ENCODE data around the gene TBXAS1.

TBXAS1 gene

GRCh38 chr7:140005754-140006503 is 176.9 kb downstream of the TBXAS1 start:
- peaks cover 1% of the 10 kb centered on the region for H3K79me1 ChIP-seq (replicated peaks; ENCODE audit: low read length, poor library complexity, severe bottlenecking)
- no peak overlapping the region for H3K4me3 ChIP-seq (ENCODE audit: insufficient read depth in 1 of 2, low read depth in 1 of 2, low read length in 2 of 2)
- no peak overlapping the region for H2AK5ac ChIP-seq (ENCODE audit: low read length, severe bottlenecking)
- no peak overlapping the region for H4K91ac ChIP-seq (ENCODE audit: low read length)
- H2AFZ ChIP-seq (ENCODE audit: low read depth, low read length) = no peak overlapping the region
- no peak overlapping the region for H3K4me2 ChIP-seq (ENCODE audit: low read length, poor library complexity, severe bottlenecking)
- H3K23ac ChIP-seq (ENCODE audit: low read length in 2 of 2) = no peak overlapping the region
- no peak overlapping the region for H3K18ac ChIP-seq (ENCODE audit: low read depth in 1 of 2, low read length in 2 of 2)
- H3K4me1 ChIP-seq (ENCODE audit: control insufficient read depth, insufficient read depth, low read depth, low read length) = peaks cover 2% of the 10 kb centered on the region
- no peak overlapping the region for H2BK120ac ChIP-seq (ENCODE audit: low read depth, low read length)
- H3K27ac ChIP-seq (ENCODE audit: low read length, poor library complexity, severe bottlenecking) = no peak overlapping the region
- H3K14ac ChIP-seq (ENCODE audit: low read length in 2 of 2) = no peak overlapping the region
- peaks cover 4 to 13% of the 10 kb centered on the region in 2 experiments for H3K27me3 ChIP-seq (ENCODE audit: control insufficient read depth in 1 of 2, insufficient read depth in 1 of 2, low read length in 2 of 2)
- no peak overlapping the region for H3K9ac ChIP-seq (ENCODE audit: low read length)
- no peak overlapping the region for H2BK5ac ChIP-seq (ENCODE audit: low read depth, low read length, poor library complexity, severe bottlenecking)
- no peak overlapping the region for H4K8ac ChIP-seq (ENCODE audit: low read length)
- peak; percentile 51 for DNase-seq
- no peak overlapping the region for H2BK15ac ChIP-seq (ENCODE audit: low read depth, poor library complexity, severe bottlenecking)
- no peak overlapping the region for H2BK12ac ChIP-seq (ENCODE audit: low read length in 2 of 2)
- no peak overlapping the region for H3K4ac ChIP-seq (ENCODE audit: low read depth in 1 of 2, low read length in 2 of 2)
- no peaks in the 10 kb centered on the region for H3K36me3 ChIP-seq (ENCODE audit: control insufficient read depth in 1 of 2, insufficient read depth in 2 of 2, low read depth in 1 of 2, low read length in 2 of 2)
- WGBS = 64% methylated on average over 9 of the region's 13 CpGs
- no peaks in the 10 kb centered on the region for H3K9me3 ChIP-seq (ENCODE audit: control insufficient read depth, low read length)

DNA sequence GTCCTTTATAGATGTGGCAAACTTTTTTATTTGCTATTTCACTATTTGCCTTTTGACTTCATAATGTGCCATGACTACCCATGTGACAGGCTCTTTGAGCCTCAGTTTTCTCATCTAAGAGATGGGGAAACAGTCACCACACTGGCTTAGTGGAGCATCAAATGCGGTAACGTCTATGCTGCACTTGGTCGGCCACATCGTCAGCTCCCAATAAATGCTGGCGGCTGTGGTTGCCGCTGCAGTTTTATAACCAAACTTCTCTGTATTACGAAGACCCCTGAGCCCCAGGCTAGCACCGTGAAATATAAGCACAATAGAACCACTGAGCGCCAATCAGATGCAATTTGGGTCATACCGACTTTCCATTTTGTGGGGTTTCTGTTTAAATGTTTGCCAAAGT is 177.5 kb downstream of the TBXAS1 start:
- H3K4me1 ChIP-seq (ENCODE audit: control insufficient read depth, insufficient read depth, low read depth, low read length) = peaks cover 2% of the 10 kb centered on the region
- no peak overlapping the region for H3K23ac ChIP-seq (ENCODE audit: low read length in 2 of 2)
- no peak overlapping the region for H2BK15ac ChIP-seq (ENCODE audit: low read depth, poor library complexity, severe bottlenecking)
- no peak overlapping the region for H3K4me2 ChIP-seq (ENCODE audit: low read length, poor library complexity, severe bottlenecking)
- H4K91ac ChIP-seq (ENCODE audit: low read length) = no peak overlapping the region
- H2AK5ac ChIP-seq (ENCODE audit: low read length, severe bottlenecking) = no peak overlapping the region
- no peak overlapping the region for H2BK5ac ChIP-seq (ENCODE audit: low read depth, low read length, poor library complexity, severe bottlenecking)
- no peak overlapping the region for H3K27ac ChIP-seq (ENCODE audit: low read length, poor library complexity, severe bottlenecking)
- WGBS = 95% methylated on average over 10 of the region's 10 CpGs
- no peak overlapping the region for H3K4me3 ChIP-seq (ENCODE audit: insufficient read depth in 1 of 2, low read depth in 1 of 2, low read length in 2 of 2)
- no peak overlapping the region for H3K18ac ChIP-seq (ENCODE audit: low read depth in 1 of 2, low read length in 2 of 2)
- H3K9ac ChIP-seq (ENCODE audit: low read length) = no peak overlapping the region
- peaks cover 7 to 18% of the 10 kb centered on the region in 2 experiments for H3K27me3 ChIP-seq (ENCODE audit: control insufficient read depth in 1 of 2, insufficient read depth in 1 of 2, low read length in 2 of 2)
- no peak overlapping the region for H4K8ac ChIP-seq (ENCODE audit: low read length)
- peaks cover 1% of the 10 kb centered on the region for H3K79me1 ChIP-seq (replicated peaks; ENCODE audit: low read length, poor library complexity, severe bottlenecking)
- DNase-seq = no peak
- H3K4ac ChIP-seq (ENCODE audit: low read depth in 1 of 2, low read length in 2 of 2) = no peak overlapping the region
- no peaks in the 10 kb centered on the region for H3K36me3 ChIP-seq (ENCODE audit: control insufficient read depth in 1 of 2, insufficient read depth in 2 of 2, low read depth in 1 of 2, low read length in 2 of 2)
- no peaks in the 10 kb centered on the region for H3K9me3 ChIP-seq (ENCODE audit: control insufficient read depth, low read length)
- no peak overlapping the region for H3K14ac ChIP-seq (ENCODE audit: low read length in 2 of 2)
- no peak overlapping the region for H2AFZ ChIP-seq (ENCODE audit: low read depth, low read length)
- no peak overlapping the region for H2BK120ac ChIP-seq (ENCODE audit: low read depth, low read length)
- H2BK12ac ChIP-seq (ENCODE audit: low read length in 2 of 2) = no peak overlapping the region

GRCh38 chr7:140007051-140007690 is 178.1 kb downstream of the TBXAS1 start:
- Histone ChIP-seq H3K36me3 (ENCODE audit: control insufficient read depth in 1 of 2, insufficient read depth in 2 of 2, low read depth in 1 of 2, low read length in 2 of 2) (no peaks in the 10 kb centered on the region), H3K79me1 (replicated peaks; ENCODE audit: low read length, poor library complexity, severe bottlenecking) (peaks cover 1% of the 10 kb centered on the region), H3K27me3 (ENCODE audit: control insufficient read depth in 1 of 2, insufficient read depth in 1 of 2, low read length in 2 of 2) (peaks cover 10 to 24% of the 10 kb centered on the region in 2 experiments), H3K27ac (ENCODE audit: low read length, poor library complexity, severe bottlenecking) (no peak overlapping the region), H3K4ac (ENCODE audit: low read depth in 1 of 2, low read length in 2 of 2) (no peak overlapping the region), H2BK15ac (ENCODE audit: low read depth, poor library complexity, severe bottlenecking) (no peak overlapping the region), H3K9me3 (ENCODE audit: control insufficient read depth, low read length) (no peaks in the 10 kb centered on the region), H3K14ac (ENCODE audit: low read length in 2 of 2) (no peak overlapping the region), H3K23ac (ENCODE audit: low read length in 2 of 2) (no peak overlapping the region), H3K4me1 (ENCODE audit: control insufficient read depth, insufficient read depth, low read depth, low read length) (peaks cover 2% of the 10 kb centered on the region), H2BK120ac (ENCODE audit: low read depth, low read length) (no peak overlapping the region), H3K4me3 (ENCODE audit: insufficient read depth in 1 of 2, low read depth in 1 of 2, low read length in 2 of 2) (no peak overlapping the region), H3K4me2 (ENCODE audit: low read length, poor library complexity, severe bottlenecking) (no peak overlapping the region), H4K8ac (ENCODE audit: low read length) (no peak overlapping the region), H2AFZ (ENCODE audit: low read depth, low read length) (no peak overlapping the region), H3K18ac (ENCODE audit: low read depth in 1 of 2, low read length in 2 of 2) (no peak overlapping the region), H2BK5ac (ENCODE audit: low read depth, low read length, poor library complexity, severe bottlenecking) (no peak overlapping the region), H2AK5ac (ENCODE audit: low read length, severe bottlenecking) (no peak overlapping the region), H2BK12ac (ENCODE audit: low read length in 2 of 2) (no peak overlapping the region), H3K9ac (ENCODE audit: low read length) (no peak overlapping the region), H4K91ac (ENCODE audit: low read length) (no peak overlapping the region)
- no peak for DNase-seq
- WGBS = 89% methylated on average over 11 of the region's 11 CpGs

DNA sequence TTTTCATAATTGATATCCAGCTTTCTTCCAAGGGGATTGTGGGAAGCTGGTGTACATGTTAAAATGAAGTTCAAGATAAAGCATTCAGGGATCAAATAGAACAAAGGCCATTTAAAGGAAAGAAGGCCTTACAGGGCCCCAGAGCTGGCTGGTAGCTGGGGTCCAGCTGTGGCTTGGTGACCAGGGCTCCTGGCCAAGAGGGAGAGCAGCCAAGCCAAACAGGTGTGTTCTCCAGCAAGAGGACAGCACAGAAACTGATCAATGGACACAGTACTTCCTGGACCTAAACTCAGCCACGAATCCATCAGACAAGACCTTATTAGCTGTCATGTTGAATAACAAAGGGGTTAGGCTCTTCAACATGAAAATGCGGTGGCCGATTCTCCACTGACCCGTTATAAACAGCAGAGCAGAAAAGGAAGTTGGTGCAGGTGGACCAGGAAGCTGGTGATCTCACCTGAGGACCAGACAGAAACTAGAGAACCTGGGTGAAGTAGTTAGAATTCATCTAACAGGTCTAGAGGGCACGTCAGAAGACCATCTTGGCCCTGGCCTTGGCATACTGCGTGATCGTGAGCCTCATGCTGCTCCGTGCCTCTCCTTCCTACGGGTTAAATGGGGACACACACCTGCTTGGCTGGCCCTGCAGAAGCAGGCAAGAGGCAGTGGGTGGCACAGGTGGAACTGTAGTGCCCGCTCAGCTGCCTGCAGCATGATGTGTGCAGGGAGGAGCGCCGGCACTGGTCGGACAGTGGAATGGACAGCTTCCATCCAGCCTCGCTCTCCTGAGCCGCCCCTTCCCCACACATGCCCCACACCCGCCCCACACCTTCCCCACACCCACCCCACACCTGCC is 179.9 kb downstream of the TBXAS1 start:
- Histone ChIP-seq H3K4ac (ENCODE audit: low read depth in 1 of 2, low read length in 2 of 2) (no peak overlapping the region), H2AK5ac (ENCODE audit: low read length, severe bottlenecking) (no peak overlapping the region), H3K4me3 (ENCODE audit: insufficient read depth in 1 of 2, low read depth in 1 of 2, low read length in 2 of 2) (no peak overlapping the region), H2BK5ac (ENCODE audit: low read depth, low read length, poor library complexity, severe bottlenecking) (no peak overlapping the region), H4K8ac (ENCODE audit: low read length) (no peak overlapping the region), H3K14ac (ENCODE audit: low read length in 2 of 2) (no peak overlapping the region), H4K91ac (ENCODE audit: low read length) (no peak overlapping the region), H3K27ac (ENCODE audit: low read length, poor library complexity, severe bottlenecking) (no peak overlapping the region), H3K9me3 (ENCODE audit: control insufficient read depth, low read length) (no peaks in the 10 kb centered on the region), H3K4me2 (ENCODE audit: low read length, poor library complexity, severe bottlenecking) (no peak overlapping the region), H3K9ac (ENCODE audit: low read length) (no peak overlapping the region), H3K4me1 (ENCODE audit: control insufficient read depth, insufficient read depth, low read depth, low read length) (no peaks in the 10 kb centered on the region), H2AFZ (ENCODE audit: low read depth, low read length) (no peak overlapping the region), H2BK15ac (ENCODE audit: low read depth, poor library complexity, severe bottlenecking) (no peak overlapping the region), H3K79me1 (replicated peaks; ENCODE audit: low read length, poor library complexity, severe bottlenecking) (no peaks in the 10 kb centered on the region), H2BK12ac (ENCODE audit: low read length in 2 of 2) (no peak overlapping the region), H2BK120ac (ENCODE audit: low read depth, low read length) (no peak overlapping the region), H3K36me3 (ENCODE audit: control insufficient read depth in 1 of 2, insufficient read depth in 2 of 2, low read depth in 1 of 2, low read length in 2 of 2) (no peaks in the 10 kb centered on the region), H3K23ac (ENCODE audit: low read length in 2 of 2) (no peak overlapping the region), H3K18ac (ENCODE audit: low read depth in 1 of 2, low read length in 2 of 2) (no peak overlapping the region), H3K27me3 (ENCODE audit: control insufficient read depth in 1 of 2, insufficient read depth in 1 of 2, low read length in 2 of 2) (peaks cover 23 to 41% of the 10 kb centered on the region in 2 experiments)
- WGBS = 94% methylated on average over 14 of the region's 16 CpGs
- DNase-seq = no peak

All from mesenchymal stem cell (in vitro differentiated cells and primary cell).